K562 (cell line): Measurements from ENCODE around the gene GADD45GIP1. TPM values are rescaled to one million over a fixed set of nuclear protein-coding genes. Genes with fewer than 3 reads are reported as not detected.

ENCODE experiments used
- CEBPG ChIP-seq, 3 experiments: fragments of 200-800 bp in 1 of 3; sonication (Bioruptor generic) in 1 of 3; sonication (generic) in 1 of 3; formaldehyde crosslinking in 1 of 3; IDR thresholded peaks in 2 of 3; conservative IDR thresholded peaks in 1 of 3; 2 replicates each; pipeline versions ENCODE4 v1.6.1 to v1.8.0; 2016 to 2022; ENCODE audit warnings: missing compliant biosample characterization in 2 of 3, missing genetic modification characterization in 2 of 3, mild to moderate bottlenecking in 1 of 3, missing genetic modification reagents in 1 of 3
- CHCHD3 ChIP-seq: fragments of 250-450 bp; sonication (Bioruptor Pico); IDR thresholded peaks from 2 replicates; pipeline ENCODE4 v2.1.2; 2022; ENCODE audit warnings: mild to moderate bottlenecking
- CHD1 ChIP-seq: fragments of 200-600 bp; sonication (generic); IDR thresholded peaks from one replicate; pipeline ENCODE4 v1.6.1; 2012; ENCODE audit warnings: mild to moderate bottlenecking, moderate library complexity, low read length, inconsistent platforms
- FOXM1 ChIP-seq, 2 experiments: fragments of 450-650 bp in 1 of 2; sonication (generic) in 1 of 2; formaldehyde crosslinking in 1 of 2; IDR thresholded peaks; 2 replicates each; pipeline versions ENCODE4 v1.6.1 to v1.9.0; 2017 to 2022; ENCODE audit warnings: low read depth in 2 of 2, mild to moderate bottlenecking in 2 of 2, missing genetic modification reagents in 1 of 2, moderate library complexity in 1 of 2
- KDM2B ChIP-seq: fragments of 250-450 bp; sonication (Bioruptor Pico); IDR thresholded peaks from 2 replicates; pipeline ENCODE4 v1.8.0; 2021; ENCODE audit warnings: mild to moderate bottlenecking, moderate library complexity
- MTA3 ChIP-seq: fragments of 450-650 bp; formaldehyde crosslinking; IDR thresholded peaks from 2 replicates; pipeline ENCODE4 v1.6.1; 2017; ENCODE audit warnings: mild to moderate bottlenecking, borderline replicate concordance
- NFXL1 ChIP-seq: fragments of 450-650 bp; formaldehyde crosslinking; IDR thresholded peaks from 2 replicates; pipeline ENCODE4 v1.4.0; 2021; ENCODE audit warnings: mild to moderate bottlenecking
- POU5F1 ChIP-seq: fragments of 150-350 bp; IDR thresholded peaks from 2 replicates; pipeline ENCODE4 v1.6.1; 2014; ENCODE audit warnings: borderline replicate concordance, low read length, low read depth, mild to moderate bottlenecking; ENCODE audit not compliant: partially characterized antibody
- RBM22 ChIP-seq: fragments of 200-400 bp; formaldehyde crosslinking; IDR thresholded peaks from 2 replicates; pipeline ENCODE4 v1.6.1; 2018; ENCODE audit warnings: low read length, low read depth; ENCODE audit not compliant: poor library complexity, severe bottlenecking
- ZNF175 ChIP-seq: fragments of 200-800 bp; sonication (Bioruptor generic); IDR thresholded peaks from 2 replicates; pipeline ENCODE4 v1.6.1; 2016; ENCODE audit warnings: low read depth, mild to moderate bottlenecking, missing genetic modification characterization, missing compliant biosample characterization
- ZNF23 ChIP-seq: fragments of 250-450 bp; sonication (Bioruptor Pico); IDR thresholded peaks from 2 replicates; pipeline ENCODE4 v1.4.0; 2020; ENCODE audit warnings: mild to moderate bottlenecking
- ZNF311 ChIP-seq: fragments of 250-450 bp; sonication (Bioruptor Pico); IDR thresholded peaks from 2 replicates; pipeline ENCODE4 v1.4.0; 2020; ENCODE audit warnings: mild to moderate bottlenecking, moderate library complexity
- ZNF57 ChIP-seq: fragments of 450-650 bp; formaldehyde crosslinking; IDR thresholded peaks from 2 replicates; pipeline ENCODE4 v1.4.0; 2020; ENCODE audit warnings: mild to moderate bottlenecking, moderate library complexity
- ZNF586 ChIP-seq: fragments of 450-650 bp; formaldehyde crosslinking; conservative IDR thresholded peaks from 2 replicates; pipeline ENCODE4 v1.4.0; 2020; ENCODE audit warnings: mild to moderate bottlenecking, moderate library complexity
- ZSCAN32 ChIP-seq: fragments of 450-650 bp; formaldehyde crosslinking; IDR thresholded peaks from 2 replicates; pipeline ENCODE4 v1.4.0; 2020; ENCODE audit warnings: mild to moderate bottlenecking, moderate library complexity
- polyA plus RNA-seq, 8 experiments: library from polyadenylated mRNA; depleted of rRNA in 4 of 8; stranded (reverse) in 5 of 8; unstranded in 3 of 8; fragments of >200 nt; fragmentation: Nextera tagmentation in 2 of 8; fragmentation: Illumina TruSeq in 1 of 8; extraction: Ambion mirVana in 2 of 8; extraction: Trizol in 1 of 8; gene quantifications; 2 replicates each; pipeline versions ENCODE4 v1.2.1 to v1.2.3, GENCODE V29; 2011 to 2014; ENCODE audit warnings: inconsistent platforms in 1 of 8, missing spikeins in 1 of 8
- total RNA-seq, 7 experiments: library from RNA; depleted of rRNA in 6 of 7; stranded (reverse); fragments of >200 nt in 6 of 7; fragmentation: Illumina TruSeq in 2 of 7; extraction: Trizol in 2 of 7; gene quantifications; 2 replicates each; pipeline versions ENCODE4 v1.2.1 to v1.2.3, GENCODE V29; 2011 to 2021; ENCODE audit warnings: low replicate concordance in 1 of 7
- TF ChIP-seq, protein P1 (sequence below): sonication (generic); formaldehyde crosslinking; IDR thresholded peaks from 2 replicates; pipeline ENCODE4 v1.8.0; 2023; ENCODE audit warnings: missing genetic modification reagents, mild to moderate bottlenecking, borderline replicate concordance
- TF ChIP-seq, protein P2 (sequence below): IDR thresholded peaks from 2 replicates; pipeline ENCODE4 v1.6.1; 2011; ENCODE audit not compliant: insufficient read length; ENCODE audit errors: extremely low read depth
- TF ChIP-seq, protein P3 (sequence below): IDR thresholded peaks from 2 replicates; pipeline ENCODE4 v1.6.1; 2012; ENCODE audit warnings: low read depth, low read length, improper control_type of control experiment, borderline replicate concordance

The GADD45GIP1 gene
- total and polyA plus RNA-seq, 9 of the 15 experiments (the other 6 are each of a cell fraction or from before 2014, with no cell fraction given): 5.1 to 161 (median 29.2) TPM

DNA sequence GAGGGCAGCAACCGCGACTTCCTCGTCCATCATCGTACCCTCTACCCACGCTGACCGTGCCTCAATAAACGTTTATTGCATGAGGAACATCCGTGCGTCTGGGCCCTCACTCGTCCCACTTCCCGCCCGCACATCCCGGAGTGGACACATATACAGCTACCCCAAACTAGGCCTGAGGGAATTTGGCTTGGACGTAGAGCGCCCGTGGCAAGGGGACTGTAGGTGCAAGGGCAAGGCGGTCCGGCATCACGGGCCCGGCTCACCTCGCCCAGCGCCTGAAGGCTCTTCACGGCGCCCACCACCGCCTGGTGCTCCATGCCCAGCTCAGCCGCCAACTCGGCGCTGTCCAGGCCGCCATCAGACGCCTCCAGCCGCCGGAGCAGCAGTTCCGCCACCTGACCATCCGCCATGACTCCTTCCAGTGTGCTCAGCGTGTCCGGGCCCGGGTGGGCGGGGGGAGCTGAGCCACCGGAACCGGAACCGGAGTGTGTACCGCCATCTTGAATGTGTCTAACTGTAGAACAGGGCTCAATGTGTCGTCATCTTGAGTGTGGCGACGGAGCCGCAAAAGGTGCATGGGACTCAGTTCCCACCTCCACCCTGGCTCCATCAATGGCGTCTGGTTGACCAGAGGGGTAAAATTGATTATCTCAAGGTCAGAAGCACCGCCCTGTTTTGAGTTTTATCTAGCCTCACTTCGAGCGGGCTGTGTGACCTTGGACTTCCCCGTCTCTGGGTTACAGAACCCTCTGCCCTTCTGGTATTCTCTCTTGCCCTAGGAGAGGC is 23.5 kb downstream of the GADD45GIP1 start, which contains the start of gene FARSA (continued):
- TF ChIP-seq, protein P1, sequence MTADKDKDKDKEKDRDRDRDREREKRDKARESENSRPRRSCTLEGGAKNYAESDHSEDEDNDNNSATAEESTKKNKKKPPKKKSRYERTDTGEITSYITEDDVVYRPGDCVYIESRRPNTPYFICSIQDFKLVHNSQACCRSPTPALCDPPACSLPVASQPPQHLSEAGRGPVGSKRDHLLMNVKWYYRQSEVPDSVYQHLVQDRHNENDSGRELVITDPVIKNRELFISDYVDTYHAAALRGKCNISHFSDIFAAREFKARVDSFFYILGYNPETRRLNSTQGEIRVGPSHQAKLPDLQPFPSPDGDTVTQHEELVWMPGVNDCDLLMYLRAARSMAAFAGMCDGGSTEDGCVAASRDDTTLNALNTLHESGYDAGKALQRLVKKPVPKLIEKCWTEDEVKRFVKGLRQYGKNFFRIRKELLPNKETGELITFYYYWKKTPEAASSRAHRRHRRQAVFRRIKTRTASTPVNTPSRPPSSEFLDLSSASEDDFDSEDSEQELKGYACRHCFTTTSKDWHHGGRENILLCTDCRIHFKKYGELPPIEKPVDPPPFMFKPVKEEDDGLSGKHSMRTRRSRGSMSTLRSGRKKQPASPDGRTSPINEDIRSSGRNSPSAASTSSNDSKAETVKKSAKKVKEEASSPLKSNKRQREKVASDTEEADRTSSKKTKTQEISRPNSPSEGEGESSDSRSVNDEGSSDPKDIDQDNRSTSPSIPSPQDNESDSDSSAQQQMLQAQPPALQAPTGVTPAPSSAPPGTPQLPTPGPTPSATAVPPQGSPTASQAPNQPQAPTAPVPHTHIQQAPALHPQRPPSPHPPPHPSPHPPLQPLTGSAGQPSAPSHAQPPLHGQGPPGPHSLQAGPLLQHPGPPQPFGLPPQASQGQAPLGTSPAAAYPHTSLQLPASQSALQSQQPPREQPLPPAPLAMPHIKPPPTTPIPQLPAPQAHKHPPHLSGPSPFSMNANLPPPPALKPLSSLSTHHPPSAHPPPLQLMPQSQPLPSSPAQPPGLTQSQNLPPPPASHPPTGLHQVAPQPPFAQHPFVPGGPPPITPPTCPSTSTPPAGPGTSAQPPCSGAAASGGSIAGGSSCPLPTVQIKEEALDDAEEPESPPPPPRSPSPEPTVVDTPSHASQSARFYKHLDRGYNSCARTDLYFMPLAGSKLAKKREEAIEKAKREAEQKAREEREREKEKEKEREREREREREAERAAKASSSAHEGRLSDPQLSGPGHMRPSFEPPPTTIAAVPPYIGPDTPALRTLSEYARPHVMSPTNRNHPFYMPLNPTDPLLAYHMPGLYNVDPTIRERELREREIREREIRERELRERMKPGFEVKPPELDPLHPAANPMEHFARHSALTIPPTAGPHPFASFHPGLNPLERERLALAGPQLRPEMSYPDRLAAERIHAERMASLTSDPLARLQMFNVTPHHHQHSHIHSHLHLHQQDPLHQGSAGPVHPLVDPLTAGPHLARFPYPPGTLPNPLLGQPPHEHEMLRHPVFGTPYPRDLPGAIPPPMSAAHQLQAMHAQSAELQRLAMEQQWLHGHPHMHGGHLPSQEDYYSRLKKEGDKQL (CRISPR knock-in tag): 0 out of 2 replicates have a peak, but pooled peaks have one; percentile 64
- no peak for TF ChIP-seq ZNF586 (CRISPR knock-in tag)
- peak; percentile 10; the same call in 1 of the 2 replicates for TF ChIP-seq MTA3
- TF ChIP-seq ZNF311 (CRISPR knock-in tag): no peak
- no peak for TF ChIP-seq FOXM1 (IDR thresholded peaks at IDR 0.05; ENCODE audit: low read depth)
- TF ChIP-seq FOXM1 (CRISPR knock-in tag; IDR thresholded peaks at IDR 0.05; ENCODE audit: low read depth): no peak; the same call in 1 of the 2 replicates
- TF ChIP-seq, protein P2, sequence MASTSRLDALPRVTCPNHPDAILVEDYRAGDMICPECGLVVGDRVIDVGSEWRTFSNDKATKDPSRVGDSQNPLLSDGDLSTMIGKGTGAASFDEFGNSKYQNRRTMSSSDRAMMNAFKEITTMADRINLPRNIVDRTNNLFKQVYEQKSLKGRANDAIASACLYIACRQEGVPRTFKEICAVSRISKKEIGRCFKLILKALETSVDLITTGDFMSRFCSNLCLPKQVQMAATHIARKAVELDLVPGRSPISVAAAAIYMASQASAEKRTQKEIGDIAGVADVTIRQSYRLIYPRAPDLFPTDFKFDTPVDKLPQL: no peak
- TF ChIP-seq ZSCAN32 (CRISPR knock-in tag): no peak
- TF ChIP-seq, protein P3, sequence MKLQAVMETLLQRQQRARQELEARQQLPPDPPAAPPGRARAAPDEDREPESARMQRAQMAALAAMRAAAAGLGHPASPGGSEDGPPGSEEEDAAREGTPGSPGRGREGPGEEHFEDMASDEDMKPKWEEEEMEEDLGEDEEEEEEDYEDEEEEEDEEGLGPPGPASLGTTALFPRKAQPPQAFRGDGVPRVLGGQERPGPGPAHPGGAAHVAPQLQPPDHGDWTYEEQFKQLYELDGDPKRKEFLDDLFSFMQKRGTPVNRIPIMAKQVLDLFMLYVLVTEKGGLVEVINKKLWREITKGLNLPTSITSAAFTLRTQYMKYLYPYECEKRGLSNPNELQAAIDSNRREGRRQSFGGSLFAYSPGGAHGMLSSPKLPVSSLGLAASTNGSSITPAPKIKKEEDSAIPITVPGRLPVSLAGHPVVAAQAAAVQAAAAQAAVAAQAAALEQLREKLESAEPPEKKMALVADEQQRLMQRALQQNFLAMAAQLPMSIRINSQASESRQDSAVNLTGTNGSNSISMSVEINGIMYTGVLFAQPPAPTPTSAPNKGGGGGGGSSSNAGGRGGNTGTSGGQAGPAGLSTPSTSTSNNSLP: peak; percentile 39; the same call in 1 of the 2 replicates
- no peak for TF ChIP-seq CHCHD3 (CRISPR knock-in tag)
- no peak for TF ChIP-seq KDM2B (CRISPR knock-in tag)
- TF ChIP-seq RBM22: no peak
- TF ChIP-seq NFXL1 (CRISPR knock-in tag): no peak
- TF ChIP-seq CEBPG (CRISPR knock-in tag; IDR thresholded peaks at IDR 0.05): peak; percentile 75
- TF ChIP-seq CEBPG (tag; conservative IDR thresholded peaks at IDR 0.05 in 1 of 2, IDR thresholded peaks at IDR 0.05 in 1 of 2): no peak
- no peak for TF ChIP-seq ZNF23
- TF ChIP-seq ZNF175 (CRISPR knock-in tag): peak; percentile 77
- TF ChIP-seq ZNF57: no peak
- no peak for TF ChIP-seq CHD1
- no peak for TF ChIP-seq POU5F1
